HG03139 (cell line): Measurements from ENCODE around the gene MAML3.
A peak's percentile ranks its signal among the peaks of the same experiment; 100 is the strongest.

Experiments
- ATAC-seq: cut with Tn5 transposase; IDR thresholded peaks from one replicate; pipeline ENCODE4 v1.9.1; 2021; ENCODE audit not compliant: unreplicated experiment

The MAML3 gene

GRCh38 chr4:139738846-139739613, 415.0 kb downstream of the MAML3 start:
- no peak for ATAC-seq

- no peak for ATAC-seq
These were observed 417.3 kb downstream of the MAML3 start for GRCh38 chr4:139736661-139737060.

- ATAC-seq: no peak
These were observed 417.7 kb downstream of the MAML3 start for GRCh38 chr4:139736274-139736660.

DNA sequence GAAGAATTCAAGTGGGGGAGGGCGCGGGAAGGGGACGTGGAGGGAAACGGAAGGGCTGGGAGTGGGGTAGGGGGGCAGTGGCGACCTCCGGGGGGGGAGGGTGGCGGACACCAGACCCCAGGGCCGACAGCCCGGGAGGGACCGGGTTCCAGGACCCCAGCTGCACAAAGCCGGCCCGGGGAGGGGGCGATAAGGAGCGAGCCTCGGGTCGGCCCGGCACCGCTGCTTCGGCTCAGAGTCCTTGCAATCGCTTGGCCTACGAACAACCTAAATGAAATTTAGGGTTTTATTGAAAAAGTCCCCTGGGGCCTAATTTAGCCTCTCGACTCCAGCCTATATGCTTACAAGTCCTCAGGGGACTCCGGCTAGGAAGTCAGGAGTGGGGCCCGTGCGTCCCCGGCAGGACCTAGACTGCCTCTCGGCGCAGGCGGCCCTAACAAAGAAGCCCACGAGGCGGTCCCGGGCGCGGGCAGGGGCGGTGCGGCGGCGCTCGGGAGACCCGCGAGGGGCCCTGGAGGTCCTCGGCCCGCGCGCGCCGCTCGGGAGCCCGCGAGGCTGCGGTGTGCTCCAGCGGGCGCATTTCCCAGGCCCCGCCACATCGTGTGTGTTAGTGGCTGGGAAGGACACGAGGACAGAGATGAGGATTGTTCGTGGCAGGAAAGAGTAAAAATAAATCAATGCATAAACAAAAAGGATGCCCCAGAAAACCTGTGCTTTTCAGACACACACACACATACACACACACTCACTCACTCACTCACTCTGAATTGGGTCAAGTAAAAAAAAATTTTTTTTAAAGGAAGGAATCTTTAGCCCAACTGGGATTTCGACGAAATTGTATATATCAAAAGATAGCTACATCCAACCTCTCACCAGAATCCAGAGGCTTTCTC, 418.4 kb downstream of the MAML3 start:
- ATAC-seq: no peak

DNA sequence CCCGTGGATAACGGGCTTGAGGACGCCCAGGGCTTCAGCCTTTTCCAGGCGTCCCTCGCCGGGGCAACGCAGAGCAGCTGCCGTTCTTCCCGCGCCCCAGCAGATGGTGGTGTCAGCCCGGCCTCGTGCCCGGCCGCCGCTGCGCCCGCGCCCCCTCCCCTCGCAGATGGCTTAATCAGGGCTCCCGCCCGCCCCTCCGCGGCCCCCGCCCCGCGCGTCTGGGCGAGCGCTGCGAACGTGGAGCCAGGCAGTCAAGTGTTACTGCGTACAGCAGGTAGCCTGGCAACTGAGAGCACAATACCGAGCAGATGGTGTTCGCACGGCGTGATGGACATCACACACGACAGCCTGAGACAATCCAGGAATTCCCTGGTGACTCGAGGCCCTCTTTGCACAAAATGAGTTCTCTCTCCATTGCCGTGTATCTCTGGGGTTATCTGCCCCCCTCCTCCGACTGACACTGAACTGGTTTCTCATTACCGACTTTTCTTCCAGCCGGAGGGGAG, 419.1 kb downstream of the MAML3 start:
- ATAC-seq: peak; percentile 50

GRCh38 chr4:139734201-139734874, 419.6 kb downstream of the MAML3 start:
- no peak for ATAC-seq

DNA sequence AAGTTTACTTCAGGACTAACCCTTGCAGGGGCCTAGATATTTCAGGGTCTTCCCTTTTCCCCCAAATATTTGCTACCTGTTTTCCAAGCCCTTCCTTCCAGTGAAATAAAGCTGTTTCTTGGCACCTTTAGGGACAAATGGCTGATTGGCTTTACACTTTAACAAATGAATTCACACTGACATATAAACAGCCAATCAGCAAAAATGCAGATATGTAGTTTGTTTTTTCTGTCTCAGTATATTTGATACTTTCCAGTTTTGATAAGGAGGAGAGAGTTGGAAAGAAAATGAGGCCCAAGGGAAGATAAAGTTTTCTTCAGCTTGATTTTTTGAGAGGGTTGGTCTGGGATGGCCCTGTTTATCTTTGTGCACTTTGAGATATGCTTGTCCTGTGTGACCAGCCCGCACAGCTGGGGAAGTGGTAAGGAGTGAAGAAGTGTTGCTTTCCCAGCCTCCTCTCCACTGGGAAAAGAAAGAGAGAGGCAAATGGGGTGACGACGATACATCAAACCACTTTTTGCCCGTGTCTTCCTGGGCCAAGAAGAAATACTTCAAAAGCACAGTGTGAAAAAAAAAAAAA, 420.9 kb downstream of the MAML3 start:
- ATAC-seq: no peak

- no peak for ATAC-seq
These were observed 425.1 kb downstream of the MAML3 start for GRCh38 chr4:139728840-139729239.

GRCh38 chr4:139728146-139728545, 425.8 kb downstream of the MAML3 start:
- no peak for ATAC-seq

DNA sequence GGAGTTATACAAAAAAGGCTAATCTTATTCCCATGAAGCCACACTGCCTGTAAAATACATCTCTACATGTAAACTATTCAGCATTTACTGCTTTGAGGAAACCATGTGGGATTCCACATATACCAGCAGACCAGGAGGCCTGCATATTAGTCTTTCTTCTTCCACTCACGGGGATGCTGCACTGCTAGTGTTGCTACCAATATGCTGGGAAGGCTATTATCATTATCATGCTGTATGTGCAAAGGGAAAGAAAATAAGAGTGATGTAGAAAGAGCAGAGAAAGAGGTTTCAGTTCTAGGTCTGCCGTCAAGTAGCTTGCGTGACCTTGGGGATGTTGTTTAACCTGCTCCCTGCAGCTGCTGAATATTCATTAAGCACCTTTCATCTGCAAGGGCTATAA, 427.4 kb downstream of the MAML3 start:
- ATAC-seq: no peak

DNA sequence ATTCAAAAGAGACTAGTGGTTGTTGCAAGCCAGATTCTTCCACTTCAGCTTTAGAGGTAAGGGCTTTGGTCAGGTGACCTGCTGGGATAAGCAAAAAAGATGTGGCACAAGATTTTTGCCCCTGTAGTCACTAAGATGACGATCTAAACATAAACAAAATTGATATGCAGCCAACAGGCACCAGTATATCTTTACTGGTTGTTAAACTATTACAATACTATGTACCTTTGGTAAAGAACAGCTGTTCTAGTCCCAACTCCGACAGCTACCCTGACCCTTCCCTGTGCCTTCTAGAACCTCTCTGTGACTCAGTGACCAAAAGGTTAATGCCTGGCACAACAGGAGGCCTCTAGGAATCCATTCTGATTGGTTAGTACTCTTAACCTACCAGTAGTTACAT, 428.7 kb downstream of the MAML3 start:
- no peak for ATAC-seq

GRCh38 chr4:139721789-139722188, 432.2 kb downstream of the MAML3 start:
- ATAC-seq: no peak

DNA sequence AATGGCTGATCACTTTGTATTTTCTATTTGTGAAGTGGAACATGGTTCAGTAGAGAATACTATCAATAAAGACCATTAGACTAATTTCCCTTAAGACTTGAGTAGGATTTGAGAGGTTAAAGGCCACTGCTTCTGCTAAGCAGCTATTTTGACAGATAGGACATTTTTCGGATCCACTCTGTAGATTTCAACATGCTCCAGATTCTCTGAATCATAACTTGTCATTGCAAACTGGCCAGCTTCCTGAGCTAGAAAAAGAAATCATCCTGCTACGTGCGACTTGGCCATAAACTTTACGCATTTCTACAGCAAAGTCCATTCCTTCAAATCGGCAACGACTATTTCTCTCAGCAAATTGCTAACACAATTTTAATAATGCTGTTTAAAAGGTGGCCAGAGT, 433.2 kb downstream of the MAML3 start:
- ATAC-seq: no peak

- ATAC-seq: no peak
These were observed 434.4 kb downstream of the MAML3 start for GRCh38 chr4:139719381-139720101.

DNA sequence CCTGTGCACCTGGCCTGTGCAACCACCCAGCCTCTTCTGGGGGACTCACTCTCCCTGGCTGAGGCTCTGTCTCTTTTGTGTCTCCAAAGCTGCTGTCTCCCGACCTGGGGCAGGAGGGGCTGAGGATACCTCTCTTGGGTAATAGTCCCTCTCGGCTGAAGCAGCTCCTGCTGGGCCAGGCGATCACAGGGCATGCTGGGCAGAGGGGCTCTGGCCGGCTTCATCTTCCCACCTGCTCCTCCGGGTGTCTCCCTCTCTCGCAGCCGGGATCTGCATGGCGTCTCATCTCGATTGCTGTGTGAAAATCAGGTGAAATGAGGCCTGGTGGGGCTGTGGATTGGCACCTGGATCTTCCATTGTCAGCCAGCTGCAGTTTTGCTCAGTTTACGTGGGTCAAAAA, 435.2 kb downstream of the MAML3 start:
- ATAC-seq: no peak

DNA sequence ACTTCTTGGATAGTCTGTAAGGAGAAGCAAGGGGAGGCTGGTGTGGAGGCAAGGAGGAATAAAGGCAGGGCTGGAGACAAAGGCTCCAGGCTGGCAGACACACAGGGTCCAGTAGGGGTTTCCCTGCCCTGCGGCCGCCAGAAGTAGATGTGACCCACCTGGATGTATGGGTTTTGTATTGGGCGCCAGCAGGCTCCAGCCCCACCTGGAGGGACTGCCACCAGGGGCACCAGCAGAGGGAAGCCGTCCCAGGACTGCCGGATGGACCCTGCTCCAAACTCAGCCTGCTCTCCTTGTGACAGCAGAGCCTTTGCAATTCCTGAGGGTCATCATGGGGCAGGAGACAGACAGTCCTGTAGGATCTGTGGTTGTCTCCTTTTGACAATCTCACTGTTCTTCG, 435.6 kb downstream of the MAML3 start:
- ATAC-seq: no peak

DNA sequence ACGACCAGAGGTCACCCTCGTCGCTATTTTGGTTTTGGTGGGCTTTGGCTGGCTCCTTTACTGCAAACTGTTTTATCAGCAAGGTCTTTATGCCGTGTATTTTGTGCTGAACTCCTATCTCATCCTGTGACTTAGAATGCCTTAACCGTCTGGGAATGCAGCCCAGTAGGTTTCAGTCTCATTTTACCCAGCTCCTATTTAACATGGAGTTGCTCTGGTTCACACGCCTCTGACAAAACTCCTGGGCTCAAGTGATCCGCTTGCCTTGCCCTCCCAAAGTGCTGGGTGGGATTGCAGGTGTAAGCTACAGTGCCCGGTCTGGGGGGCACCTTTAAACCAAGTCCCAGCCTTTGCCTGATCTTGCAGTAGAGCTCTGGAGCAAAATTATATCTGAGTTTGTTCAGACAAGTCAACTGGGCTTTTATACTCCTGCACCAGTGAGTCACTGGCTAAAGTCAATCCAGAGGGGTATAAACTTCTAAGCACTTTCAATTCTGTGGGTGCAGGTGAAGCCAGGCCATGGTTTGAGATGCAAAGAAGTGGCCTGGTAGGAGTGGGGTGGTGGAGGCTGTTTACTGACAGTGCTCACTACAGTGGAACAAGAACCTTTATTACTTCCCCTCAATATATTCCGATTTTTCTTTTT, 438.1 kb downstream of the MAML3 start:
- ATAC-seq: no peak

- ATAC-seq: no peak
These were observed 441.1 kb downstream of the MAML3 start for GRCh38 chr4:139712882-139713281.

GRCh38 chr4:139711461-139711860, 442.5 kb downstream of the MAML3 start:
- ATAC-seq: no peak

- ATAC-seq: no peak
These were observed 443.9 kb downstream of the MAML3 start for GRCh38 chr4:139710073-139710472.
